Mesothelial cell of epicardium (in vitro differentiated cells): ENCODE measurements around the gene USP44. TPM values are rescaled to one million over a fixed set of nuclear protein-coding genes. Genes with fewer than 3 reads are reported as not detected.

Experiments used
- DNase-seq, 2 experiments: peaks; one replicate each; pipeline ENCODE4 v3.0.0; 2021; ENCODE audit warnings: low spot score in 2 of 2; ENCODE audit not compliant: unreplicated experiment in 2 of 2
- H3K27ac Mint-ChIP-seq: 2 replicates; pipeline ENCODE4 v1.8.0; 2021; ENCODE audit warnings: mixed read lengths
- H3K27me3 Mint-ChIP-seq: 2 replicates; pipeline ENCODE4 v1.8.0; 2021; ENCODE audit warnings: low read depth, mixed read lengths
- H3K36me3 Mint-ChIP-seq: 2 replicates; pipeline ENCODE4 v1.8.0; 2021; ENCODE audit warnings: mixed read lengths
- H3K4me1 Mint-ChIP-seq: 2 replicates; pipeline ENCODE4 v1.8.0; 2021; ENCODE audit warnings: mixed read lengths
- H3K4me3 Mint-ChIP-seq: 2 replicates; pipeline ENCODE4 v1.8.0; 2021; ENCODE audit warnings: mild to moderate bottlenecking, moderate library complexity, mixed read lengths
- H3K9me3 Mint-ChIP-seq: 2 replicates; pipeline ENCODE4 v1.8.0; 2021; ENCODE audit warnings: mixed read lengths
- CTCF ChIP-seq: fragments of 200-600 bp; sonication (generic); IDR thresholded peaks from one replicate; pipeline ENCODE4 v1.5.0; 2021; ENCODE audit warnings: antibody characterized with exemption; ENCODE audit not compliant: unreplicated experiment
- total RNA-seq: library from RNA; stranded (reverse); gene quantifications from 3 replicates; pipeline ENCODE4 v1.2.1, GENCODE V29; 2021

The USP44 gene
- 0.16 to 0.36 TPM (median 0.25 TPM) in 3 replicates for total RNA-seq

GRCh38 chr12:95551305-95551704 lies at the start of gene USP44:
Gene USP44, minus strand, starts transcription at chr12:95551476. Its CDS starts 17,220 bp downstream, at chr12:95534256.
- DNase-seq, result no peak
- no peak within 1 kb of the TSS for H3K27ac Mint-ChIP-seq
- no peak for TF ChIP-seq CTCF
- H3K4me1 Mint-ChIP-seq, result peaks cover 3% of the 10 kb centered on the region
- no peak within 1 kb of the TSS for H3K4me3 Mint-ChIP-seq
- H3K27me3 Mint-ChIP-seq, result peaks cover 79% of the 10 kb centered on the region
- peaks cover 7% of the 10 kb centered on the region for H3K9me3 Mint-ChIP-seq
- H3K36me3 Mint-ChIP-seq, result peaks cover 5% of the 10 kb centered on the region

- Mint-ChIP-seq H3K27ac (no peak overlapping the region), H3K27me3 (no peaks in the 10 kb centered on the region), H3K4me1 (peaks cover 3% of the 10 kb centered on the region), H3K4me3 (no peak overlapping the region), H3K36me3 (no peaks in the 10 kb centered on the region), H3K9me3 (no peaks in the 10 kb centered on the region)
- no peak for DNase-seq
- TF ChIP-seq CTCF, result no peak
Observed at GRCh38 chr12:95600567-95600966, 49.3 kb upstream of the USP44 start.

GRCh38 chr12:95599880-95600279 lies 48.6 kb upstream of the USP44 start:
- no peaks in the 10 kb centered on the region for H3K27me3 Mint-ChIP-seq
- H3K9me3 Mint-ChIP-seq, result no peaks in the 10 kb centered on the region
- H3K4me1 Mint-ChIP-seq, result peaks cover 3% of the 10 kb centered on the region
- no peak for DNase-seq
- H3K4me3 Mint-ChIP-seq, result no peak overlapping the region
- H3K36me3 Mint-ChIP-seq, result no peaks in the 10 kb centered on the region
- TF ChIP-seq CTCF, result no peak
- H3K27ac Mint-ChIP-seq, result no peak overlapping the region

- DNase-seq, result no peak
- H3K4me3 Mint-ChIP-seq, result no peak overlapping the region
- H3K9me3 Mint-ChIP-seq, result no peaks in the 10 kb centered on the region
- H3K4me1 Mint-ChIP-seq, result no peaks in the 10 kb centered on the region
- no peaks in the 10 kb centered on the region for H3K36me3 Mint-ChIP-seq
- H3K27ac Mint-ChIP-seq, result no peak overlapping the region
- no peaks in the 10 kb centered on the region for H3K27me3 Mint-ChIP-seq
- TF ChIP-seq CTCF, result no peak
Observed at GRCh38 chr12:95594136-95594535, 42.9 kb upstream of the USP44 start.

GRCh38 chr12:95593266-95593871 lies 42.1 kb upstream of the USP44 start:
- Mint-ChIP-seq H3K4me3 (no peak overlapping the region), H3K27ac (no peak overlapping the region), H3K4me1 (no peaks in the 10 kb centered on the region), H3K9me3 (no peaks in the 10 kb centered on the region), H3K36me3 (no peaks in the 10 kb centered on the region), H3K27me3 (peaks cover 2% of the 10 kb centered on the region)
- no peak for DNase-seq
- no peak for TF ChIP-seq CTCF

- Mint-ChIP-seq H3K4me3 (no peak overlapping the region), H3K9me3 (no peaks in the 10 kb centered on the region), H3K36me3 (no peaks in the 10 kb centered on the region), H3K27me3 (peaks cover 2% of the 10 kb centered on the region), H3K4me1 (no peaks in the 10 kb centered on the region), H3K27ac (no peak overlapping the region)
- no peak for DNase-seq
- no peak for TF ChIP-seq CTCF
Observed at GRCh38 chr12:95591731-95592130, 40.5 kb upstream of the USP44 start.
